ENCODE results near the gene EEF2KMT. TPM values are rescaled to one million over a fixed set of nuclear protein-coding genes. Genes with fewer than 3 reads are reported as not detected.

Gene EEF2KMT
- total and polyA plus RNA-seq, 2 of the 4 experiments (the other 2 are of a cell fraction): 14.1 to 19.0 TPM

- Histone ChIP-seq H3K4ac (ENCODE audit: low read depth, low read length) (no peak overlapping the region), H3K79me1 (ENCODE audit: low read depth in 1 of 2, low read length in 2 of 2) (no peaks in the 10 kb centered on the region), H2BK20ac (ENCODE audit: low read depth, low read length) (no peak overlapping the region), H2AK9ac (replicated peaks; ENCODE audit: low read depth, low read length, poor library complexity) (no peak overlapping the region), H3K36me3 (ENCODE audit: control insufficient read depth, insufficient read depth, low read length) (no peaks in the 10 kb centered on the region), H3K56ac (ENCODE audit: extremely low read depth, insufficient read depth, low read length) (no peak overlapping the region), H3K27ac (ENCODE audit: insufficient read depth, low read length) (no peak overlapping the region), H2BK120ac (ENCODE audit: low read depth, low read length) (no peak overlapping the region), H3K9ac (ENCODE audit: low read depth, low read length) (no peak overlapping the region), H3K14ac (replicated peaks; ENCODE audit: low read depth, low read length) (no peak overlapping the region), H3K18ac (ENCODE audit: low read depth, low read length) (no peak overlapping the region; the same call in 1 of the 2 replicates), H2BK15ac (ENCODE audit: low read depth, low read length) (no peak overlapping the region), H3K23ac (ENCODE audit: low read depth, low read length) (no peak overlapping the region), H2AFZ (replicated peaks; ENCODE audit: low read length, poor library complexity) (peak overlapping the region; percentile 39), H2BK5ac (ENCODE audit: low read depth, low read length, poor library complexity, severe bottlenecking) (no peak overlapping the region), H4K8ac (ENCODE audit: low read depth in 2 of 2, low read length in 2 of 2) (no peak overlapping the region; a peak in 1 of 4 replicates), H3K9me1 (ENCODE audit: insufficient read depth, low read length) (peaks cover 3% of the 10 kb centered on the region; the same call in 1 of the 2 replicates), H2AK5ac (ENCODE audit: low read depth, low read length) (no peak overlapping the region), H4K5ac (ENCODE audit: low read depth, low read length) (no peak overlapping the region; the same call in 1 of the 2 replicates), H3K4me2 (ENCODE audit: low read depth, low read length) (peak overlapping the region; percentile 60; the same call in 1 of the 2 replicates), H3K4me1 (ENCODE audit: control insufficient read depth, insufficient read depth, low read length) (peaks cover 6% of the 10 kb centered on the region; the same call in 1 of the 2 replicates), H3K9me3 (ENCODE audit: control insufficient read depth, insufficient read depth, low read length) (no peaks in the 10 kb centered on the region), H3K27me3 (ENCODE audit: control insufficient read depth, insufficient read depth, low read length) (peaks cover 20% of the 10 kb centered on the region), H4K20me1 (ENCODE audit: insufficient read depth, low read length) (no peaks in the 10 kb centered on the region), H3K4me3 (ENCODE audit: insufficient read depth, low read depth, low read length) (no peak overlapping the region), H4K91ac (ENCODE audit: insufficient read depth, low read depth, low read length) (no peak overlapping the region)
- CTCF ChIA-PET: no interaction called here
- BruUV-seq (replicated peaks): no TSS peak
- TF ChIP-seq RFX5 (IDR thresholded peaks at IDR 0.05; ENCODE audit: low read depth, low read length) (no peak), CEBPB (IDR thresholded peaks at IDR 0.05; ENCODE audit: low read depth, low read length) (peak; percentile 86)
- no peak for DNase-seq
- intact Hi-C loops (cut with micrococcal nuclease): no loop called here
- in situ Hi-C loops (cut with MboI; ENCODE audit: low sequenced_read_pairs): no loop called here
- 17% methylated on average over 2 of the region's 8 CpGs; no CpG with 5 or more reads in 1 of the 2 experiments for WGBS, 2 experiments (ENCODE audit: extremely low coverage in 2 of 2, insufficient read length in 1 of 2)
- peak; percentile 67 for ATAC-seq (ENCODE audit: low read depth)
- POLR2A ChIA-PET (ENCODE audit: unreplicated experiment): no interaction called here
- dilution Hi-C loops (cut with HindIII; ENCODE audit: low sequenced_read_pairs, unreplicated experiment): no loop called here
Observed at GRCh38 chr16:5065326-5065725, 32.3 kb downstream of the EEF2KMT start.
